ENCODE measurements around the gene GSTA5. TPM values are rescaled to one million over a fixed set of nuclear protein-coding genes. Genes with fewer than 3 reads are reported as not detected.
"Not testable (repeated sequence)": the region's sequence is repeated elsewhere in the genome, so short reads cannot be mapped to it uniquely, and the experiment has no call there.

Gene GSTA5
- total RNA-seq, 2 experiments from 2014 or later: not detected

DNA sequence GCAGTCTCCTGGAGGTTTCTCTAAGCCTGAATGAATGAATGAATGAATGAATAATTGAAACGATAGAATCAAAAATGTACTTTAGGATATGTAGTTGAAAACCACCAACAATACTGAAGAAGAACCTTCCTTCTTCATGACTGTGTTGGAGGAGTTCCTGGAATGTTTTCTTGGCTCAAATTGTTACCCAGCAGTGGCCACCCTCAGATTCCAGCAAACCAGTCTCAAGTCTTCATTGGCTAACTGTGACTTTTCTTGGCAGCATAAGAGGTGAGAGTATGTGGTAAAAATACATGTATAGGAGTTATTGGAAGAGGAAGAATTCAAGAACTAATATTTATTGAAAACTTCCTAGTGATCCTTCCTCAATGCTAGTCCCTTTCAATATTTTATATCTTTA, 41.3 kb downstream of the GSTA5 start:
- CTCF ChIA-PET, POLR2A ChIA-PET: not testable (repeated sequence)

DNA sequence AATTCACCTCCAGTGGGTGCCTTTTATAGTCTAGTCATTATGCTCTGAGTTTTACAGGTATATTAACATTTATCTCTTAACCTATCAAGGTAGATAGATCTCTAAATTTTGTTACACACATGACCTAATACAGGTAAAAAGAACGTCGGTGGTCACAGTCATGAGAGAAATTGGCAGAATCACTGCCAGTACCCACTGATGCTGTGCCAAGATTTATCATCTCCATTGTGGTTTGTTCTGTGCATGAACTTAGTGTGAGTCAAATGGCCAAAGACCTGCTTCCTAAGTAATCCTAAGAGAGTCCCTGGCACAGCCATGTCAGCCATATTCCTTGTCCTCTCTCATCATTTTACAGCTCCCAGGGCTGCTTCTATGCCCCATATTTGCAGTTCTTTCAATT, 46.2 kb downstream of the GSTA5 start:
- POLR2A ChIA-PET, CTCF ChIA-PET: not testable (repeated sequence)

DNA sequence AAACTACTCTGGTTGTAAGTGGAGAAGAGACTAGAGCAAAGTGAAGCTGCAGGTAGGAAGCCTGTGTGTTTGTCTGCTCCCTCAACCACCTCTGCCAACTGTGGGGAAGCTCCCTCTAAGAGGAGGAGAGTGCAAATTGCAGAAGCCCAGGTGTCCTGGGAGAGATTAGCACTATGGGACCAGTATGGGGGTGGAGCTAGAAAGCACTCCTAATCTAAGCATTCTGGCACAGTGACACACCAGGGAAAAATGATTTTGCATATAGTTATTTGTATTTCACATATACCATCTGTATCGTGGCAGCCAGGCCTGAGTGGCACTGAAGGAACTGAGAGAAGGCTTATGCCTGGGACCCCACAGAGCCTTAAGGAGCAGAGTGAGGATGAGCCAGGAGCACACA, 49.8 kb downstream of the GSTA5 start:
- ChIA-PET POLR2A (no interaction called here), CTCF (interaction anchor here (0.6 kb wide), 1 partner anchor 119 kb away, joined by 3 read pairs; no protein-coding TSS in a partner anchor)

DNA sequence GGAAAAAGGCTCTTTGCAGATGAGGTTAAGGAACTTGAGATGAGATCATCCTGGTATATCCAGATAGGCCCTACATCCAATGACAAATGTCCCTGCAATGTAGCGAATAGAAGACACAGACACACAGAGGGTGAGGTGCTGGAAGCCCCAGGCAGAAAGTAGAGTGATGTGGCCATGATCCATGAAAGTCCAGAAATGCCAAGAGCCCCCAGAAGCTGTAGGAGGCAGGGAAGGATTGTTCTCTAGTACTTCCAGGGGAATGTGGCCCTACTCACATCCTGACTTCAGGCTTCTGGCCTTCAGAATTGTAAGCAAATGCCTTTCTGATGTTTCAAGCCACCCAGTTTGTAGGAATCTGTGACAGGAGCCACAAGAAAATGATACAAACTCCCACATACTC, 51.0 kb downstream of the GSTA5 start:
- CTCF ChIA-PET, POLR2A ChIA-PET: not testable (repeated sequence)

DNA sequence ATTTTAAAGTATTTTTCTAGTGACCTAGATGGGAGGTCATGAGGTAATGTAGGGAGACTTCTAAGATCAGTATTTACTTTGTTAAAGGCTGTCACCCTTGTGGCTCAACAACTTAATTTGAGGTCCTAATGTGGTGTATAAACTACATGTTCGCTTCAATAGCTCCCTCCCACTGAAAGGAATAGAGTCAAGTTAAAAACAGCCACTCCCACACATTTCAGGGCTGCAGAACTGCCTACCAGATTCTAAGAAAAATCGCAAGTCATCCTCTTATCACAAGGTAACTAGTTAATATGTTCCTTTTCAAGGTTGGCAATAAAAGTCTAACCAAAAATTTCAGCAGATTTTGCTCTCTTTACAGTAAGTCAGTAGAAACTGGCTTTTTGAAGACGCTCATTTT, 52.1 kb downstream of the GSTA5 start:
- CTCF ChIA-PET: no interaction called here
- POLR2A ChIA-PET: no interaction called here

DNA sequence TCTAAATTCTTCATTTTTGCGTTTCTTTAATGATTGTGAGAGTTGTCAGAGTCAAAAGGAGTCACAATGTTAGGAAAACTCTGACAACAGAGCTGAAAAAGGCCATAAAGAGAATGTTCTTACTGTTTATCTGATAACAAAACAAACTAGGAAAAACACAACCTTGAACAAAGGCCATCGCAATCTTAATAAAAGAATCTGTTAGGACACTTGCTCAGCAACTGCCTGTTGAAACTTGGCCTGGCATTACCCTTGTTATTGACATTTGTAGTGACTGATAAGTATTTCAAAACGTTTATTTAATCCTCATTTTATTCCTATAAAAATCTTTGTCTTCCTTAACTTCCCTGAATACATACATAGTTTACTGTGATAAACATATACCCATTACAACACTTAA, 52.7 kb downstream of the GSTA5 start:
- ChIA-PET CTCF (no interaction called here), POLR2A (no interaction called here)

DNA sequence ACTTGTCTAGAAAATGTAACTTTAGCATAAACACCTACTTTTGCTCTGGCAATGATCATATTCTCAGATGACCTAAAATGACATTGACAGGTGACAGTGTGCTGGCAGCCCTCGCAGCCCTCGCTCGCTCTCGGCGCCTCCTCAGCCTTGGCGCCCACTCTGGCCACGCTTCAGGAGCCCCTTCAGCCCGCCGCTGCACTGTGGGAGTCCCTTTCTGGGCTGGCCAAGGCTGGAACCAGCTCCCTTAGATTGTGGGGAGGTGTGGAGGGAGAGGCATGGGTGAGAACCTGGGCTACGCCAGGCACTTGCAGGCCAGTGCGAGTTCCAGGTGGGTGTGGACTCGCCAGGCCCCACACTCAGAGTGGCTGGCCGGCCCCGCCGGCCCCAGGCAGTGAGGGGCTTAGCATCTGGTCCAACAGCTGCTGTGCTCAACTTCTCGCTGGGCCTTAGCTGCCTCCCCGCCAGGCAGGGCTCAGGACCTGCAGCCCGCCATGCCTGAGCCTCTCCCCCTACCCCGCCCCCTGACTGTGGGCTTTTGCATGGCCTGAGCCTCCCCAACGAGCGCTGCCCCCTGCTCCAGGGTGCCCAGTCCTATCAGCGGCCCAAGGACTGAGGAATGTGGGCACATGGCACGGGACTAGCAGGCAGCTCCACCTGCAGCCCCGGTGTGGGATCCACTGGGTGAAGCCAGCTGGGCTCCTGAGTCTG, 54.2 kb downstream of the GSTA5 start:
- ChIA-PET POLR2A (no interaction called here), CTCF (no interaction called here)

DNA sequence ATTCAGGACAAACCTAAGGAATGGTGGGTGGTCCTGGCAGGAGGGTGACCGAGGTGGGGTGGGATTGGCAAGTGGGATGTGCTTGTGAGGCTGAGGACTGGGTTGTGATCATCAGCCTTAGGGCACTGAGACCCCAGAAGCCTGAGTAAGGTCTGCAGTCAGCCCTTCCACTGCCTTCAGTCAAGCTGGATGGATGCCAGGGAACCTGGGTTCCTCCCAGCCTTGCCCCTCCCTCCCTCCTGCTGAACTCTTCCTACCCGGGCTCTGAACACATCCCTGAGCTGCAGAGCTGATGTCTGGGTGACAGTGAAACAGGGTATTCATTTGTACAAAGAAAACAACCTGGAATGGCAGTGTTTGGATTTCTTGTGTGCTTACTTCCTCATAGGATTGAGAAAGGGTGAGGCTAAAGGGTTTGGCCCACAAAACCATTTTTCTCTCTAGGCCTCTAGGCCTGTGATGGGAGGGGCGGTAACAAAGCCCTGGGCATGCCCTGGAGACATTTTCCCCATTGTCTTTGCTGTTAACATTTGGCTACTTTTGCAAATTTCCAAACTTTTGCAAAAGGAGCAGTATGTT, 57.8 kb downstream of the GSTA5 start:
- POLR2A ChIA-PET, CTCF ChIA-PET: not testable (repeated sequence)

DNA sequence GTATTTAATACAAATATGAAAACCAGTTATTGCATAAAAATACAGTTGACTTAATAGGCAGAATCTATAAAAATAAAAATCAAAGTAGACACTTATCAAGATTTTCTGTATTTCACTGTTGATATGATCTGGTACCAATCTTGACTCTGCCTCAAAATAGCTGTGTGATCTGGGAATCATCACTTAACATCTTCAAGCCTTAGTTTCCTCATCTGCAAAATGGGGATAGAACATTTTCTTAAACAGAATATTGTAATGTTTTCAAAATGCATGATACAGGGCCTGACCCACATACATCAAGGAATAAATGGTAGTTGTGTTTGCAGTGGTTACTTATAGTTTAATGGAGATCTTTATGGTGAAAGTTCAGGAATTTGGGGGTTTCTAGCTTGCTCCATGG, 58.4 kb downstream of the GSTA5 start:
- POLR2A ChIA-PET, CTCF ChIA-PET: not testable (repeated sequence)

Other genes with a start within 250 kb of the GSTA5 start
- gene TMEM14A, start 169.7 kb downstream of the GSTA5 start, total RNA-seq: 10 to 100 TPM; 21.4 to 22.2 TPM
- not detected for gene GSTA2, start 77.3 kb downstream of the GSTA5 start, total RNA-seq
- gene GSTA1, start 37.0 kb downstream of the GSTA5 start, total RNA-seq: not detected
- not detected for gene GSTA3, start 68.9 kb upstream of the GSTA5 start, total RNA-seq
- 1 to 10 TPM; 8.4 to 8.6 TPM for gene GSTA4, start 154.5 kb upstream of the GSTA5 start, total RNA-seq
- 1 to 10 TPM; 7.8 to 8.1 TPM for gene CILK1, start 221.0 kb upstream of the GSTA5 start, total RNA-seq
- 10 to 100 TPM; 56.9 to 59.4 TPM for gene FBXO9, start 224.6 kb upstream of the GSTA5 start, total RNA-seq